GM12878 (cell line): ENCODE measurements around the gene CLCNKB. TPM values are rescaled to one million over a fixed set of nuclear protein-coding genes. Genes with fewer than 3 reads are reported as not detected.

Source experiments
- BMI1 ChIP-seq: fragments of 450-650 bp; IDR thresholded peaks from 2 replicates; pipeline ENCODE4 v1.6.1; 2016; ENCODE audit warnings: mild to moderate bottlenecking, moderate library complexity, borderline replicate concordance
- E2F8 ChIP-seq: fragments of 450-650 bp; IDR thresholded peaks from 2 replicates; pipeline ENCODE4 v1.6.1; 2018; ENCODE audit warnings: mild to moderate bottlenecking, low read depth, moderate library complexity; ENCODE audit not compliant: partially characterized antibody
- FOS ChIP-seq: IDR thresholded peaks from 3 replicates; pipeline ENCODE4 v1.6.1; 2011; ENCODE audit warnings: borderline replicate concordance; ENCODE audit not compliant: insufficient read length; ENCODE audit errors: extremely low read depth
- SKIL ChIP-seq: fragments of 450-650 bp; IDR thresholded peaks from 2 replicates; pipeline ENCODE4 v1.6.1; 2017; ENCODE audit warnings: mild to moderate bottlenecking, low read depth, inconsistent platforms; ENCODE audit not compliant: poor library complexity, severe bottlenecking
- SMC3 ChIP-seq: IDR thresholded peaks from 2 replicates; pipeline ENCODE4 v1.6.1; 2011; ENCODE audit warnings: low read length, improper control_type of control experiment, borderline replicate concordance
- polyA plus RNA-seq, 11 experiments: library from polyadenylated mRNA; depleted of rRNA in 4 of 11; unstranded in 6 of 11; stranded (reverse) in 5 of 11; fragments of >200 nt; fragmentation: Nextera tagmentation in 4 of 11; fragmentation: Illumina TruSeq in 1 of 11; extraction: Ambion mirVana in 4 of 11; extraction: Trizol in 1 of 11; gene quantifications; 1 replicate in 1 of 11; 2 replicates in 10 of 11; pipeline versions ENCODE4 v1.2.1 to v1.2.3, GENCODE V29; 2011 to 2016; ENCODE audit warnings: inconsistent platforms in 2 of 11, missing spikeins in 2 of 11, low read depth in 1 of 11
- total RNA-seq, 4 experiments: library from RNA; depleted of rRNA in 3 of 4; stranded (reverse); fragments of >200 nt in 3 of 4; fragmentation: Illumina TruSeq in 1 of 4; extraction: Trizol in 1 of 4; gene quantifications; 2 replicates each; pipeline versions ENCODE4 v1.2.1 to v1.2.3, GENCODE V29; 2013 to 2021

Gene CLCNKB
- total and polyA plus RNA-seq, 10 of the 15 experiments (the other 5 are each of a cell fraction or from before 2014, with no cell fraction given), result 0.05 TPM; not detected in 9

- TF ChIP-seq SKIL (no peak), BMI1 (no peak), E2F8 (no peak), SMC3 (no peak), FOS (no peak)
Measured at GRCh38 chr1:16012590-16013219, 30.9 kb upstream of the CLCNKB start (continued).
